Fibroblast of skin of right biceps (primary cell): ENCODE data around the gene EGFR.
A peak's percentile ranks its signal among the peaks of the same experiment; 100 is the strongest.

ENCODE experiments used
- DNase-seq: peaks from one replicate; pipeline ENCODE4 v3.0.0-alpha.2; 2013

EGFR gene

DNA sequence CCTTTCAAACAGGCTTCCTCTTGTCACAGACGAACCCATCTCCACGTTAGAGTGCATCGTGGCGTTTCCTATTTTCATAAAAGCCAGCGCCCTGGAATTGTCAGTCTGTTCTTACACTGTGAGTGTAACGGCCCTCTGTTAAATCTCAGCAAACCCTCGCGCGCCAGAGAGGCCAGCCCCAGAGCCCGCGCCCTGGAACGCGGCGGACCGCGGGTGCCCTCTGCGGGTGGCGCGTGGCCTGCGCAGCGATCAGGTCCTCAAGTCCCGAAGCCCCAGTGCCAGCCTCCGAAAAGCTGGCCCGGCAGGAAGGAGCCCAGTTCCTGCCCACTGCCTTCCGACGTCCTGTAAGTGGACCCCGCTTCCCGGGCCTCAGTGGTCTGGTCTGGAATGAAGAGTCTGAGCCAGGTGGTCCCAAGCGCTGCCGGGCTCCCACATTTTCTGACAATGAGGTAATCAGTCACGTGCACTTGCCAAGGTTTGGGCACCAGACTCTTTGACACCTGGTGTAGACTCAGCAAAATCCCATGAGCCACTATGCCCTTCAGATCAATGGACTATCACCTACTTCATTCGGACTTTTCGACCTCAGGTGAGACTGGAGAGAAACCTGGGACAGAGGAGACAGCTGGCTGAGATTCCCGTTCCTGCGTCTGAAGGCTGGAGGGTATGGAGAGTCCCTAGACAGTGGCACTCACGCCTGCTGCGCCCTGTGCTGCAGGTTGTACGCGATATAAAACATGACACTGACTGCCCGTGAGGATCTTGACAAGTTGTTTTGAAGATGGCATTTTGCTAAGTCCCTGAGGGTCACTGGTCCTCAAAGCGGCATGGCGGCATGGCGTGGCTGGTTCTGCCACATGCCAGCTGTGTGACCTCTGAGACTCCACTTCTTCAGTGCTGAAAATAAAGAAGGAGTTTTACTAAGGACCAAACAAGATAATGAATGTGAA lies 237.0 kb downstream of the EGFR start:
- DNase-seq, result peak; percentile 78

DNA sequence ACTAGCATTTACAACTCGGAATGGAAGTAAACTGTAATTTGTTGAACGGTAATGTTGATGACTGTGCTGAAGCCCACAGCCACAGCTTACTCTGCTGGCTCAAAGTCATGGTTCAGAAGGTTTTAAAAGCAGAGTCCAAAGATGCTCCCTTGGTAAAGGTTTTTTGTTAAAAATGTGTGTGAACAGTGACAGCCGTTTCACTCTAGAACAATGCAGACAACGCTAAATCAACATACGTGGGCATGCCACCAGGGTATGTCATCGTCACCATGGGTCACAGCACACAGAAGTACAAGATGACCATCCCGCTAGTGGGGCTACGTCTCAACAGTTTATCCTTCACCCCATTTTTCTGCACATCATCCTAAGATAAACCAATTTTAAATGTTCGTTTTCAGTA lies 239.8 kb downstream of the EGFR start:
- DNase-seq, result no peak

DNA sequence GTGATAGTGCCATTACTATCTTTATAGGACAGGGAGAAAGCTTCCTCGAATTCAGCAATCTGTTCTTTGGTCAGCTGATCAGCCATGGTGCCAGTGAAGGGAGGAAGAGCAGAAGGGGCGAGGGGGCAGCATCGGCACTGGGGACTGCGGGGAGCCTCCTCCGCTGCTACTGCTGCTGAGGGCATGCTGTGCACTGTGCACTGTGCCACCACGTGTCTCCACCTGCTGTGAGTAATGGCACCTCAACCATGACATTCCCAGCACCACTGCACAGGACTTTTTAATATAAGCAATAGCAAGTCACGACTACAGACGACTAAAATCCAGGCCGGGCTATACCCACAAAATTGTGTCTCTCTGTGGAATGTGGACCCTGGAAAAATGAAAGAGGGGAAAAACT lies 241.4 kb downstream of the EGFR start:
- no peak for DNase-seq

DNA sequence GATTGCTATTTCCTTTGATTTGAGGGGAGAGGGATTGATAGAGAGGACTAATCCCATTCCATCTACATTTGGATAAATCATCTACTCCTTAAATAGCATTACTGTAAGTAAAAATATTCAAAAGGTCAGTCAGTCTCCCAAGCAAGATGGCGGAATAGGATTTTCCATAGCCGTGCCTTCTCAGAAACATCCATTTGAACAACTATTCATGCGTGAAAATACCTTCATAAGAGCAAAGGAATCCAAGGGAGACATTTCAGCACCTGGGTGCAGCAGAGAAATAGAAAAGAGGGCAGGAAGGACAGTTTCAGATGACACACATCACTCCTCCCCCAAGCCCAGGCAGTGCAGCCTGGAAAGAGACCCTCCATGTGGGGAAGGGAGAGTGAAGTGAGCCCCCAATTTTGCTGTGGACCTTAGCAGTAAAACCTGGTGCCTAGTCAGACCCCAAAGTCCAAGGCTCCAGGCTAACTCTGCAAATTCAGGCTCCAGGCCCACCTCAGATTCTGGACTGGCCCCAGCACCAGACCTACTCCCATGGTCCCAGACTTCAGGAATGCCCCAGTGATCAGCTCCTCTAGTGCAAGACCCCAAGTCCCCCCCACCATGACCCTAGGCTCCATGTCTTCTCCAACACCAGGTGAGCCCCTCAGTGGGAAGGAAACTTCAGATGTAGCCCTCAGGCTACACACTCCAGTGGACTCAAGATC lies 242.0 kb downstream of the EGFR start:
- no peak for DNase-seq
